Epithelial cell of esophagus (primary cell): Measurements from ENCODE around the gene PRUNE2.

Experiments
- DNase-seq: peaks from one replicate; pipeline ENCODE4 v3.0.0; 2010; ENCODE audit warnings: low read depth
- H3K4me3 ChIP-seq: 2 replicates; pipeline ENCODE4 v1.5.1; 2011; ENCODE audit warnings: mild to moderate bottlenecking, low read length, control low read depth
- TF ChIP-seq, protein P1 (sequence below): IDR thresholded peaks from 2 replicates; pipeline ENCODE4 v1.5.1; 2011; ENCODE audit warnings: low read depth, mild to moderate bottlenecking, low read length, control low read depth, inconsistent platforms; ENCODE audit not compliant: insufficient read depth; ENCODE audit errors: missing control alignments

PRUNE2 gene

DNA sequence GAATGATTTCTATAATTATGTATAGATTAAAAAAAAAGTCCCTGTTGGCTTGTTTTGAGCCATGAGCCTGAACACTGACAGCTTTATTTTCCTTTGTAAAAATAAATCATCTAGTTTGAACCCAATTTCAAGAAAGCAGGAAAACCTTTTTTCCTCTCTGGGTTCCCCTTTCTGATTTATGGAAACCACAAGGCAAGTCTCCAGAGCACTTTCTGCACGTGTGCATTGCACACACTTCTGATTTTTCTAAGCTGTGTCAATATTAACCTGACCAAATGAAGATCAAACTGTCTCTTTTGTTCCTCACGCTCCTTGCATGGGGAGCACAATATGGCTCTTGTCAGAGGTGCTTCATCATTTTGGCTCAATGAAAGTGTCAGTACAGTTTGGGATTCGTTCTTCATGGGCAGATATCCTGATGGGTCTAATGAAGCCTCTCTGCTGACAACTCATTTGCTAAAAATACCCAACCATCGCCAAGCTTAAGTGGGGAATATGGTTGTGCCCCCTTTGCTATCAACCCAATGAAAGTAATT is 180.8 kb downstream of the PRUNE2 start:
- no peak for DNase-seq
- H3K4me3 ChIP-seq: no peak overlapping the region
- TF ChIP-seq, protein P1, sequence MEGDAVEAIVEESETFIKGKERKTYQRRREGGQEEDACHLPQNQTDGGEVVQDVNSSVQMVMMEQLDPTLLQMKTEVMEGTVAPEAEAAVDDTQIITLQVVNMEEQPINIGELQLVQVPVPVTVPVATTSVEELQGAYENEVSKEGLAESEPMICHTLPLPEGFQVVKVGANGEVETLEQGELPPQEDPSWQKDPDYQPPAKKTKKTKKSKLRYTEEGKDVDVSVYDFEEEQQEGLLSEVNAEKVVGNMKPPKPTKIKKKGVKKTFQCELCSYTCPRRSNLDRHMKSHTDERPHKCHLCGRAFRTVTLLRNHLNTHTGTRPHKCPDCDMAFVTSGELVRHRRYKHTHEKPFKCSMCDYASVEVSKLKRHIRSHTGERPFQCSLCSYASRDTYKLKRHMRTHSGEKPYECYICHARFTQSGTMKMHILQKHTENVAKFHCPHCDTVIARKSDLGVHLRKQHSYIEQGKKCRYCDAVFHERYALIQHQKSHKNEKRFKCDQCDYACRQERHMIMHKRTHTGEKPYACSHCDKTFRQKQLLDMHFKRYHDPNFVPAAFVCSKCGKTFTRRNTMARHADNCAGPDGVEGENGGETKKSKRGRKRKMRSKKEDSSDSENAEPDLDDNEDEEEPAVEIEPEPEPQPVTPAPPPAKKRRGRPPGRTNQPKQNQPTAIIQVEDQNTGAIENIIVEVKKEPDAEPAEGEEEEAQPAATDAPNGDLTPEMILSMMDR: no peak

DNA sequence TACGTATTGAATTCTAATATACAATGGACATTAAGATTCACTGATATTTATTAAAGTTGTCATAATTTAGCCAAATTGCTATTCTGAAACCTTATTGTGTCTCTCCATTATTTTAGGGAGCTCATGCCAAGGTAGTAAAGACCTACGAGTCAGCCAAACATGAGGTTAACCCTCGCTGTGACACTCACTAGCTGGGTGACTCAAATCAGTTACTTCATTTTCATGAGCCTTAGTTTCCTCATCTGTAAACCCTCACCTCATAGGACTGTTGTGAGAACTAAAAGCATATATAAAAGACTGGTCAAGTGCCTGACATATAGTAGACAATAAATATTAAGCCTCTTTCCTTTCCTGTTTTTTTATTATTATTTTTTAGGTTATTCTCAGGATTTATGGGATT is 185.7 kb downstream of the PRUNE2 start:
- no peak for DNase-seq
- TF ChIP-seq, protein P1: no peak
- H3K4me3 ChIP-seq: no peak overlapping the region

DNA sequence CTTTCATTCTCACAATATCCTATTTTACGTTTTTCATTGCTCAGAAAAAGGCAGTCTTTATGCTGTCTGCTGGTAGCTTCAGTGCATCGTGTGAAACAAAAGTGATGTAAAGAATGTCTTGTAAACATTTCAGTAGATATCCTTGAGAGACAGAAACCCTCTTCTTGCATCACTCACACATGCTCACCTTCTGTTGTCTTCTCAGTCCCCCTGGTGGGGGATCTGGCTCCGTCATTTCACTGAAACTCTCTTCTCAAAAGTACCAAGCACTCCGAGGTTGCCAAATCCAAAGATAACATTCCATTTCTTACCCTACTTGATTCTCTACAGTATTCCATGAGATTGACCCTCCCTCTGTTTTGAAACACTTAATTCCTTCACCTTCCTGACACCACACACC is 187.7 kb downstream of the PRUNE2 start:
- no peak for DNase-seq
- TF ChIP-seq, protein P1: no peak
- no peak overlapping the region for H3K4me3 ChIP-seq

DNA sequence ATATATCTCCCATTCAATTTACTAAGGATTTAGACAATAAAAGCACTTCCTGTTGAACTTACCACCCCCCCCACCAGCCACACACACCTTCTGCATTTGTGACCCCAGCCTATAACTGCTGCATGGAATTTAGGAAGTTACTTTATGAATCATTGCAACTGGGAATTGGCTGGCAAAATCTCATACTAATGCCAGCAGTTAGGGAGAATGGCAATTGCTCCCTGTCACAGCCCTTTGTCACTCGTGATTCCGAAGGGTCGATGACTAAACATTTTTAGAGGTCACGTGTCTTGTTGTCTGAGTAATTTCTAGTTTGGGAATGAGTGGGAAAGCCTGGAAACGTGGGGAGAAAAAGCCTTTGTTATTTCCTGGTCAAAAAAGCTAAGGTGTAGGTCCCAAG is 188.3 kb downstream of the PRUNE2 start:
- DNase-seq: no peak
- no peak overlapping the region for H3K4me3 ChIP-seq
- TF ChIP-seq, protein P1: no peak

DNA sequence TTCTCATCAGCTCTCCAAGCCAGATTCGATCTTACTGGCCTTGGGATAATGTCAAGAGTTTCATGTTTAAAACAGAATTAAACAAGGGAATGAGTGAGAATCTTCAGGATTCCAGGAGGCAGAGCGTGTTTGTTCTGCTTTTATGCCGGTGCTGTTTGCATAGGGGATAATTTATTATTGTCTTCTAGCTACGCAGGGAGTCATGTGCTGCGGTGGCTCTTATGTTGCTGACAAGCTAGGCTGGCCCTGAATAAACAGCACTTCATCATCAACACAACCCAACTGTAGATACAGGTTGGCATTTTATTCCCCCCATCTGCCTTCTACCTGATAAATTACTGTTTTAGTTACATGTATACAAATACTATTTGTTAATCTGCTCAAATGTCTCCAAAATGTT is 188.7 kb downstream of the PRUNE2 start:
- TF ChIP-seq, protein P1: no peak
- no peak overlapping the region for H3K4me3 ChIP-seq
- DNase-seq: no peak

DNA sequence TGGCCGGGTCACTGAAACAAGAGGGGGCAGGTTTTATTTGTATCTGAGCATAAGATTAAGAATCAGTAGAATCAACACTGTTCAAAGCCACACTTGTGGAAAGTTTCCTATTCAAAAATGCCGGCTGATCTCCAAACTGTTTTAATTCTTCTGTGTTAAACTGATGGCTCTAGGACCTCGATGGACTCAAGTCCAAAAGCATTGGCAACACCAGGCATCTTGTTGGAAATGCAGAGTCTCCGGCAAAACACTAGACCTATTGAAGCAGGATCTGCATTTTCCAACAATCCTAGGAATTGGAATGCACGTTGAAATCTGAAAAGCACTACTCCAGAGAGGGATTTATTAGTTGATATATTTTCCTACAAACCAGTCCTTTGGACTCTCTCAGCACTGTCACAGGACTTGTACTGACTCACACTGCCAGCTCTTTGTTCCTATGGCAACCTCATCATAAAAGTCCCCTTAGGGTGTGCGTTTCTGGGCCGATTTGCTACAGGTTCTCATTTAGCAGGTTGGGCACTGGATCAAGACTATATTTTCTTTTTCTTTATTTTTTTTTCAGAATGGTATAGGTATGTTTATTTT is 189.7 kb downstream of the PRUNE2 start:
- DNase-seq: peak; percentile 5
- H3K4me3 ChIP-seq: no peak overlapping the region
- TF ChIP-seq, protein P1: no peak

DNA sequence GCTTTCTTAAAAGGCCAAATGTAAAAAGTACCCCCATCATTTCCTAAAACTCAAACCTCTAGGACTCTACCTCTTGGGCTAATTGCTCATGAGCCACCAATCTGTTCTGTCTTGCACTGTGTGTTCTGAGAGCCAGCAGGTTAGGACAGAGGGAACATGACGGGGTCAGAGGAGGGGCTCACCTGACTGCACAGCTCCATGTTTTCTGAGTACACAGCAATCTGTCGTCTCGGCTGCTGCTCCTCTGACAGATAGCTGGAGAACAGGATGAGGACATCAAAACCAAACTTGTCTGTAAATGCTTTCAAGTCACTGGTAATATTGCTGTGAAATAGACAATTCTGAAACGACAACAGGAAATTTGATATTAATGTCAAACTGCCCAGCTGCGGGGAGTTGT is 192.5 kb downstream of the PRUNE2 start:
- H3K4me3 ChIP-seq: no peak overlapping the region
- DNase-seq: no peak
- TF ChIP-seq, protein P1: no peak
